ENCODE measurements around the gene DNMBP. TPM values are rescaled to one million over a fixed set of nuclear protein-coding genes. Genes with fewer than 3 reads are reported as not detected.

Gene DNMBP
- total and polyA plus RNA-seq, 2 donors (not counting 3 experiments of a cell fraction or from before 2014, with no cell fraction given) = 32.0 to 53.4 TPM

GRCh38 chr10:100057948-100058347 lies 48.2 kb upstream of the DNMBP start:
- Histone ChIP-seq H3K4me3 (replicated peaks in 1 of 3; ENCODE audit: insufficient read depth in 1 of 3, low read depth in 1 of 3, low read length in 3 of 3) (no peak overlapping the region), H3K27me3 (ENCODE audit: control insufficient read depth in 2 of 2, insufficient read depth in 2 of 2, low read length in 2 of 2) (peaks cover 18 to 25% of the 10 kb centered on the region in 2 experiments), H2AFZ (ENCODE audit: low read depth, low read length) (no peak overlapping the region), H3K27ac (ENCODE audit: insufficient read depth, low read depth, low read length) (no peak overlapping the region), H3K9ac (replicated peaks; ENCODE audit: extremely low read depth, insufficient read depth, low read length) (no peak overlapping the region), H4K20me1 (replicated peaks; ENCODE audit: control insufficient read depth, extremely low read depth, insufficient read depth, low read length) (no peaks in the 10 kb centered on the region), H3K4me2 (ENCODE audit: insufficient read depth, low read length) (no peak overlapping the region), H3K36me3 (ENCODE audit: control insufficient read depth in 2 of 2, extremely low read depth in 1 of 2, insufficient read depth in 2 of 2, low read length in 2 of 2) (no peaks in the 10 kb centered on the region), H3K79me2 (ENCODE audit: control insufficient read depth, insufficient read depth, low read length) (no peaks in the 10 kb centered on the region), H3K4me1 (ENCODE audit: control insufficient read depth, extremely low read depth, insufficient read depth, low read length) (no peaks in the 10 kb centered on the region), H3K9me1 (replicated peaks; ENCODE audit: control insufficient read depth, extremely low read depth, insufficient read depth, low read length) (no peaks in the 10 kb centered on the region), H3K9me3 (replicated peaks; ENCODE audit: control insufficient read depth, insufficient read depth, low read length) (no peaks in the 10 kb centered on the region)
- intact Hi-C loops (cut with micrococcal nuclease) (no loop called here), dilution Hi-C loops (cut with MboI; ENCODE audit: extremely low pct_ligation_motif_present, low sequenced_read_pairs) (no loop called here)
- no peak for DNase-seq (ENCODE audit: low read depth, low spot score)
- CTCF ChIA-PET = interaction anchor here (1.0 to 1.3 kb wide), 2 partner anchors 11 to 12 kb away, joined by 3 to 4 read pairs; no protein-coding TSS in a partner anchor
- no peak for FAIRE-seq
- no TSS peak for BruUV-seq (replicated peaks)
- TF ChIP-seq EZH2 (IDR thresholded peaks at IDR 0.05; ENCODE audit: borderline replicate concordance, low read depth, low read length, severe bottlenecking) = no peak
- TF ChIP-seq JUN (IDR thresholded peaks at IDR 0.05; ENCODE audit: borderline replicate concordance, insufficient read depth, insufficient read length, low read depth) = no peak
- no peak for TF ChIP-seq POLR2A (IDR thresholded peaks at IDR 0.05; ENCODE audit: low read depth, low read length)
- TF ChIP-seq GATA2 (IDR thresholded peaks at IDR 0.05; ENCODE audit: insufficient read depth, insufficient read length, low read depth, low read length) = no peak
- TF ChIP-seq MYC (IDR thresholded peaks at IDR 0.05; ENCODE audit: low read depth, low read length) = no peak
- no peak for TF ChIP-seq FOS (IDR thresholded peaks at IDR 0.05; ENCODE audit: borderline replicate concordance, insufficient read depth, low read length)
- no peak for TF ChIP-seq POLR2AphosphoS5 (IDR thresholded peaks at IDR 0.05; ENCODE audit: insufficient read depth, low read depth, low read length)
- TF ChIP-seq MAX (IDR thresholded peaks at IDR 0.05; ENCODE audit: insufficient read depth, insufficient read length) = no peak
- no peak for TF ChIP-seq CTCF (IDR thresholded peaks at IDR 0.05; ENCODE audit: extremely low read depth in 1 of 2, insufficient read depth in 1 of 2, low read depth in 1 of 2, low read length in 2 of 2)
- POLR2A ChIA-PET = no interaction called here

Measured in endothelial cell of umbilical vein (primary cell).